HFF-Myc (cell line): ENCODE data around the gene NUP188.

ENCODE experiments used
- DNase-seq: peaks from one replicate; pipeline ENCODE4 v3.0.0-alpha.2; 2011; ENCODE audit warnings: low read depth; ENCODE audit errors: extremely low read depth
- H3K4me3 ChIP-seq: replicated peaks from 2 replicates; pipeline ENCODE4 v1.5.1; 2011; ENCODE audit warnings: low read depth, mild to moderate bottlenecking, control low read depth, low read length
- TF ChIP-seq, protein P1 (sequence below): IDR thresholded peaks from 2 replicates; pipeline ENCODE4 v1.5.1; 2012; ENCODE audit warnings: mild to moderate bottlenecking, low read depth, low read length, control low read depth; ENCODE audit errors: missing control alignments

NUP188 gene

DNA sequence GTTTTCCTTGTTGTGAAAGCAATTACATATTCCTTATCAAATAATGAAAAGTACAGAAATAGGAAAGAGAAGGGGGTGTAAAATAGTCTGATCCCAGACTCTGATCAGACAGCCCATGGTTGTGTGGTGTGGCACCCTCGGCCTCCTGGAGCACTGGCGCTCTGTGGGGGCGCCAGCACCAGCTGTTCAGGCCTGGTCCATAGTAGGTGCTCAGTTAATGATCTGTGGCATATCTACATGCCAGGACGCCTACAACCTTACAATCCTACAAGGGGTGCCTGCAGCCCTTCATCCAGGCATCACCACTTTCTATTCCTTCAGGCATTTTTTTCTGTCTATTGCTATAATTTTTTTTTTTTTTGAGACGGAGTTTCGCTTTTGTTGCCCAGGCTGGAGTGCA is 105.5 kb downstream of the NUP188 start:
- H3K4me3 ChIP-seq, result no peak overlapping the region
- no peak for DNase-seq
- TF ChIP-seq, protein P1, sequence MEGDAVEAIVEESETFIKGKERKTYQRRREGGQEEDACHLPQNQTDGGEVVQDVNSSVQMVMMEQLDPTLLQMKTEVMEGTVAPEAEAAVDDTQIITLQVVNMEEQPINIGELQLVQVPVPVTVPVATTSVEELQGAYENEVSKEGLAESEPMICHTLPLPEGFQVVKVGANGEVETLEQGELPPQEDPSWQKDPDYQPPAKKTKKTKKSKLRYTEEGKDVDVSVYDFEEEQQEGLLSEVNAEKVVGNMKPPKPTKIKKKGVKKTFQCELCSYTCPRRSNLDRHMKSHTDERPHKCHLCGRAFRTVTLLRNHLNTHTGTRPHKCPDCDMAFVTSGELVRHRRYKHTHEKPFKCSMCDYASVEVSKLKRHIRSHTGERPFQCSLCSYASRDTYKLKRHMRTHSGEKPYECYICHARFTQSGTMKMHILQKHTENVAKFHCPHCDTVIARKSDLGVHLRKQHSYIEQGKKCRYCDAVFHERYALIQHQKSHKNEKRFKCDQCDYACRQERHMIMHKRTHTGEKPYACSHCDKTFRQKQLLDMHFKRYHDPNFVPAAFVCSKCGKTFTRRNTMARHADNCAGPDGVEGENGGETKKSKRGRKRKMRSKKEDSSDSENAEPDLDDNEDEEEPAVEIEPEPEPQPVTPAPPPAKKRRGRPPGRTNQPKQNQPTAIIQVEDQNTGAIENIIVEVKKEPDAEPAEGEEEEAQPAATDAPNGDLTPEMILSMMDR, result no peak

- TF ChIP-seq, protein P1, result no peak
- DNase-seq, result no peak
- no peak overlapping the region for H3K4me3 ChIP-seq
Observed at GRCh38 chr9:129054163-129054851, 106.8 kb downstream of the NUP188 start.
